Ishikawa (cell line): ENCODE data around the gene FCRL3.

Experiments
- CEBPB ChIP-seq: IDR thresholded peaks from 2 replicates; pipeline ENCODE4 v1.6.1; 2012
- CREB1 ChIP-seq: IDR thresholded peaks from 2 replicates; pipeline ENCODE4 v1.6.1; 2012; ENCODE audit warnings: low read depth
- EGR1 ChIP-seq: IDR thresholded peaks from 2 replicates; pipeline ENCODE4 v1.6.1; 2012
- EP300 ChIP-seq: IDR thresholded peaks from 2 replicates; pipeline ENCODE4 v1.6.1; 2012; ENCODE audit warnings: borderline replicate concordance
- FOXM1 ChIP-seq: IDR thresholded peaks from 2 replicates; pipeline ENCODE4 v1.6.1; 2012; ENCODE audit warnings: low read depth, borderline replicate concordance
- NFIC ChIP-seq: IDR thresholded peaks from 2 replicates; pipeline ENCODE4 v1.6.1; 2012
- RAD21 ChIP-seq: IDR thresholded peaks from 2 replicates; pipeline ENCODE4 v1.6.1; 2012; ENCODE audit warnings: low read depth
- TAF1 ChIP-seq: IDR thresholded peaks from 2 replicates; pipeline ENCODE4 v1.6.1; 2012; ENCODE audit warnings: low read depth, mild to moderate bottlenecking
- TCF12 ChIP-seq: IDR thresholded peaks from 2 replicates; pipeline ENCODE4 v1.6.1; 2012; ENCODE audit warnings: low read depth
- TEAD4 ChIP-seq: IDR thresholded peaks from 2 replicates; pipeline ENCODE4 v1.6.1; 2012
- YY1 ChIP-seq: IDR thresholded peaks from 2 replicates; pipeline ENCODE4 v1.6.1; 2012; ENCODE audit warnings: low read depth
- ZBTB7A ChIP-seq: IDR thresholded peaks from 2 replicates; pipeline ENCODE4 v1.6.1; 2012; ENCODE audit warnings: low read depth
- TF ChIP-seq, protein P1 (sequence below): IDR thresholded peaks from 2 replicates; pipeline ENCODE4 v1.6.1; 2012
- TF ChIP-seq, protein P2 (sequence below): IDR thresholded peaks from 2 replicates; pipeline ENCODE4 v1.6.1; 2012; ENCODE audit warnings: low read depth, mild to moderate bottlenecking
- TF ChIP-seq, protein P3 (sequence below): IDR thresholded peaks from 2 replicates; pipeline ENCODE4 v1.6.1; 2012

FCRL3 gene

DNA sequence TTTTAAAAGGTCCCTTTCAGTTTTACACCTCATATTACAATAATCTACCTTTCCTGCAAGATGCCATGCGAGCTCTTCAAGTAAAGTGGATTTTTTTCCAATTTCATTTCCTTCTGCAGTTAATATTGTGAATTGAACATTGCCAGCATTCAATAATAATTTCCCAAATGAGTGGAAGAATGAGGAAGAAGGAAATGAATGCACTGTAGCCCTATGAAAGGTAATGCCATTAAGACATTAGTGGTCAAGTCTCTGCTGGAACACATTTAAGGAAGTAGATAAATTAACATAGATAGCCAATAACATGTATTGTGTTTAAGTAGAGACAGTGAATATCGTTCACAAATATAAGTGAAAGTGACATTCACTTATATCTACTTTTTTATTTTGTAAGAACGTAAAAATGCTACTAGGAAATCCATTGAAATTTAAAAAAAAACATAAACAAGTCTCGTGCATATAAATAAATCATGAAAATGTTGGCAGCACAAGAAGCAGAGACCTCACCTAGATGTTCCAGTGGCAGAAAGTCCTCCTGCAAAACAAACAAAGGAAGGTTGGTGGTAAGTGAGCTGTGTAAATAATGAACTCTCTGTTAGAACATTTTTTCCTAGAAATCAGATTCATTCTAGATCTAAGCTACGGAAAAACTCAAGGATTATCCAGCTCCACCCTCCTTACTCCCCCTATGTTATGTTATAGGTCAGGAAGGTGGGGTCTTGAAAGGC lies 17.7 kb downstream of the FCRL3 start:
- TF ChIP-seq CREB1 (no peak), RAD21 (no peak), YY1 (no peak), TEAD4 (no peak), EGR1 (no peak), CEBPB (no peak), TCF12 (no peak), ZBTB7A (no peak), NFIC (no peak), TAF1 (no peak), EP300 (no peak), FOXM1 (no peak)
- TF ChIP-seq, protein P1, sequence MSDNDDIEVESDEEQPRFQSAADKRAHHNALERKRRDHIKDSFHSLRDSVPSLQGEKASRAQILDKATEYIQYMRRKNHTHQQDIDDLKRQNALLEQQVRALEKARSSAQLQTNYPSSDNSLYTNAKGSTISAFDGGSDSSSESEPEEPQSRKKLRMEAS = no peak
- TF ChIP-seq, protein P2, sequence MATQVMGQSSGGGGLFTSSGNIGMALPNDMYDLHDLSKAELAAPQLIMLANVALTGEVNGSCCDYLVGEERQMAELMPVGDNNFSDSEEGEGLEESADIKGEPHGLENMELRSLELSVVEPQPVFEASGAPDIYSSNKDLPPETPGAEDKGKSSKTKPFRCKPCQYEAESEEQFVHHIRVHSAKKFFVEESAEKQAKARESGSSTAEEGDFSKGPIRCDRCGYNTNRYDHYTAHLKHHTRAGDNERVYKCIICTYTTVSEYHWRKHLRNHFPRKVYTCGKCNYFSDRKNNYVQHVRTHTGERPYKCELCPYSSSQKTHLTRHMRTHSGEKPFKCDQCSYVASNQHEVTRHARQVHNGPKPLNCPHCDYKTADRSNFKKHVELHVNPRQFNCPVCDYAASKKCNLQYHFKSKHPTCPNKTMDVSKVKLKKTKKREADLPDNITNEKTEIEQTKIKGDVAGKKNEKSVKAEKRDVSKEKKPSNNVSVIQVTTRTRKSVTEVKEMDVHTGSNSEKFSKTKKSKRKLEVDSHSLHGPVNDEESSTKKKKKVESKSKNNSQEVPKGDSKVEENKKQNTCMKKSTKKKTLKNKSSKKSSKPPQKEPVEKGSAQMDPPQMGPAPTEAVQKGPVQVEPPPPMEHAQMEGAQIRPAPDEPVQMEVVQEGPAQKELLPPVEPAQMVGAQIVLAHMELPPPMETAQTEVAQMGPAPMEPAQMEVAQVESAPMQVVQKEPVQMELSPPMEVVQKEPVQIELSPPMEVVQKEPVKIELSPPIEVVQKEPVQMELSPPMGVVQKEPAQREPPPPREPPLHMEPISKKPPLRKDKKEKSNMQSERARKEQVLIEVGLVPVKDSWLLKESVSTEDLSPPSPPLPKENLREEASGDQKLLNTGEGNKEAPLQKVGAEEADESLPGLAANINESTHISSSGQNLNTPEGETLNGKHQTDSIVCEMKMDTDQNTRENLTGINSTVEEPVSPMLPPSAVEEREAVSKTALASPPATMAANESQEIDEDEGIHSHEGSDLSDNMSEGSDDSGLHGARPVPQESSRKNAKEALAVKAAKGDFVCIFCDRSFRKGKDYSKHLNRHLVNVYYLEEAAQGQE = no peak
- TF ChIP-seq, protein P3, sequence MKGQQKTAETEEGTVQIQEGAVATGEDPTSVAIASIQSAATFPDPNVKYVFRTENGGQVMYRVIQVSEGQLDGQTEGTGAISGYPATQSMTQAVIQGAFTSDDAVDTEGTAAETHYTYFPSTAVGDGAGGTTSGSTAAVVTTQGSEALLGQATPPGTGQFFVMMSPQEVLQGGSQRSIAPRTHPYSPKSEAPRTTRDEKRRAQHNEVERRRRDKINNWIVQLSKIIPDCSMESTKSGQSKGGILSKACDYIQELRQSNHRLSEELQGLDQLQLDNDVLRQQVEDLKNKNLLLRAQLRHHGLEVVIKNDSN = no peak

DNA sequence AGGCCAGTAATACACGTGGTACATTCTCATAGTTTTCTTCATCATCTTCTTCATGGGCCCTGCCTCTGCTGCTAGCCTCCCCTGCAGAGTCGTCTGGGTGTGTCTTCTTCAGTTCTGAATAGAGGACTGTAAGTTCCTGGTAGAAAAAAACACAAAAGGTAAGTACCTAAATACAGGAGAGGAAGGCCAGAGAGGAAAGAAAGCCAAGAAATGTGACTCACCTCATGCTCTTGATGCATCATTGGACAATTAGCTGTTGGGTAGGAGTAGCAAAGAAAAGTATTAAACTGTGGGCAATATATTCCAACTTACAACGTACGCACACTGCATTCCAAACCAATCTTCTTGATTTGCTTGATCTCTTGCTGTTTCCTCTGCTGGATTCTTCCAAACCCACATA lies 21.8 kb downstream of the FCRL3 start:
- no peak for TF ChIP-seq EP300
- TF ChIP-seq, protein P3 = no peak
- TF ChIP-seq TAF1 = no peak
- TF ChIP-seq ZBTB7A = no peak
- TF ChIP-seq EGR1 = no peak
- TF ChIP-seq NFIC = no peak
- TF ChIP-seq, protein P1 = no peak
- no peak for TF ChIP-seq TCF12
- no peak for TF ChIP-seq TEAD4
- TF ChIP-seq, protein P2 = no peak
- no peak for TF ChIP-seq FOXM1
- no peak for TF ChIP-seq RAD21
- no peak for TF ChIP-seq CEBPB
- no peak for TF ChIP-seq CREB1
- no peak for TF ChIP-seq YY1

DNA sequence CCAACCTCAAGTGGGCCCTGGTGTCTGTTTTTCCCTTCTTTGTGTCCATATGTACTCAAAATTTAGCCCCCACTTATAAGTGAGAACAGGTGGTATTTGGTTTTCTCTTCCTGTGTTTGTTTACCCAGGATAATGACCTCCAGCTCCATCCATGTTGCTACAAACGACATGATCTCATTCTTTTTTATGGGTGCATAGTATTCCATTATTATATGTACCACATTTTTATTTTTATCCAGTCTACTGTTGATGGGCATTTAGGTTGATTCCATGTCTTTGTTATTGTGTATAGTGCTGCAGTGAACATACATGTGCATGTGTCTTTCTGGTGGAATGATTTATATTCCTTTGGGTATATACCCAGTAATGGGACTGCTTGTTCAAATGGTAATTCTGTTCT lies 27.6 kb downstream of the FCRL3 start:
- TF ChIP-seq TCF12 (no peak), TAF1 (no peak), EGR1 (no peak), FOXM1 (no peak), RAD21 (no peak), CEBPB (no peak), CREB1 (no peak), ZBTB7A (no peak), EP300 (no peak), YY1 (no peak), NFIC (no peak), TEAD4 (no peak)
- TF ChIP-seq, protein P3 = no peak
- TF ChIP-seq, protein P1 = no peak
- TF ChIP-seq, protein P2 = no peak
